Measurements from ENCODE around the gene MSANTD1. TPM values are rescaled to one million over a fixed set of nuclear protein-coding genes. Genes with fewer than 3 reads are reported as not detected.
A peak's percentile ranks its signal among the peaks of the same experiment; 100 is the strongest.

The MSANTD1 gene
- total RNA-seq, 1 donor from 2014 or later = 2.6 TPM

GRCh38 chr4:3227878-3228675, 20.9 kb upstream of the MSANTD1 start:
- no peaks in the 10 kb centered on the region for H3K4me1 Mint-ChIP-seq (ENCODE audit: low read depth, unreplicated experiment)
- H3K36me3 Mint-ChIP-seq (ENCODE audit: unreplicated experiment) = peaks cover 16% of the 10 kb centered on the region
- H3K9me3 Mint-ChIP-seq (ENCODE audit: unreplicated experiment) = peaks cover 5% of the 10 kb centered on the region
- H3K4me3 Mint-ChIP-seq (ENCODE audit: unreplicated experiment) = no peak overlapping the region
- H3K27ac Mint-ChIP-seq (ENCODE audit: unreplicated experiment) = no peak overlapping the region
- no peak for TF ChIP-seq CTCF (IDR thresholded peaks at IDR 0.05; ENCODE audit: partially characterized antibody, unreplicated experiment)
- no peak for DNase-seq
- H3K27me3 Mint-ChIP-seq (ENCODE audit: unreplicated experiment) = peaks cover 9% of the 10 kb centered on the region

GRCh38 chr4:3228881-3229280, 20.1 kb upstream of the MSANTD1 start:
- Mint-ChIP-seq H3K36me3 (ENCODE audit: unreplicated experiment) (peaks cover 19% of the 10 kb centered on the region), H3K4me3 (ENCODE audit: unreplicated experiment) (no peak overlapping the region), H3K4me1 (ENCODE audit: low read depth, unreplicated experiment) (peaks cover 4% of the 10 kb centered on the region), H3K27ac (ENCODE audit: unreplicated experiment) (peak overlapping the region; percentile 6), H3K9me3 (ENCODE audit: unreplicated experiment) (peaks cover 5% of the 10 kb centered on the region), H3K27me3 (ENCODE audit: unreplicated experiment) (peaks cover 14% of the 10 kb centered on the region)
- no peak for TF ChIP-seq CTCF (IDR thresholded peaks at IDR 0.05; ENCODE audit: partially characterized antibody, unreplicated experiment)
- DNase-seq = no peak

DNA sequence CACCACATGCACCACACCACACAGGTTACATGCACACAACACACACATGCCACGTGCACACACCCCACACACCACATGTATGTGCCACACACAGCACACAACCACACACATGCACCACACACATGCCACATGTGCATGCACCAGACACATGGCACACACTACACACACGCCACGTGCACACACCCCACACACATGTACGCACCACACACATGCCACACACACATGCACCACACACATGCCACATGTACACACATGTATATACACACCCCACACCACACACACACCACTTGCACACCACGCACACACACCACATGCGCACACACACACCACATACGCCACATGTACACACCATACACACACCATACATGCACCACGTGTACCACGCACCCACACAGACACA, 19.6 kb upstream of the MSANTD1 start:
- no peak overlapping the region for H3K27ac Mint-ChIP-seq (ENCODE audit: unreplicated experiment)
- peaks cover 15% of the 10 kb centered on the region for H3K27me3 Mint-ChIP-seq (ENCODE audit: unreplicated experiment)
- H3K36me3 Mint-ChIP-seq (ENCODE audit: unreplicated experiment) = peaks cover 21% of the 10 kb centered on the region
- TF ChIP-seq CTCF (IDR thresholded peaks at IDR 0.05; ENCODE audit: partially characterized antibody, unreplicated experiment) = no peak
- H3K9me3 Mint-ChIP-seq (ENCODE audit: unreplicated experiment) = peaks cover 6% of the 10 kb centered on the region
- H3K4me3 Mint-ChIP-seq (ENCODE audit: unreplicated experiment) = no peak overlapping the region
- H3K4me1 Mint-ChIP-seq (ENCODE audit: low read depth, unreplicated experiment) = peaks cover 5% of the 10 kb centered on the region
- DNase-seq = no peak

DNA sequence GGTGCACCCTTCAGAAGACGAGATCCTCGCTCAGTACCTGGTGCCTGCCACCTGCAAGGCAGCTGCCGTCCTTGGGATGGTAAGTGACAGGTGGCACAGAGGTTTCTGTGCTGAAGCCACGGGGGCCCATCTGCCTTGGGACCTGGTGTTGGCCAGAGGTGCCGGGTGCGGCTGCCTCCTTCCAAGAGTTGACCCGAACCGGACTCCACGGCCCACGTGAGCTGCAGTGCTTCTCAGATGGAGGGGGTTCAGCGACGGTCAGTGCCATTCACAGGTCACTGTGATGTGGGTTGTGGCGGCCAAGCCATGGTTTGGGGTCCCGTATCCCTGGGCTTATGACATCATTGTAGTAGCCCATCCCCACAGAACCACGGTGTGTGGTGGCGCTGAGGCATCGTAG, 19.0 kb upstream of the MSANTD1 start:
- Mint-ChIP-seq H3K9me3 (ENCODE audit: unreplicated experiment) (peaks cover 10% of the 10 kb centered on the region), H3K4me3 (ENCODE audit: unreplicated experiment) (no peak overlapping the region), H3K27ac (ENCODE audit: unreplicated experiment) (no peak overlapping the region), H3K27me3 (ENCODE audit: unreplicated experiment) (peaks cover 15% of the 10 kb centered on the region), H3K4me1 (ENCODE audit: low read depth, unreplicated experiment) (peaks cover 5% of the 10 kb centered on the region), H3K36me3 (ENCODE audit: unreplicated experiment) (peaks cover 21% of the 10 kb centered on the region)
- DNase-seq = no peak
- TF ChIP-seq CTCF (IDR thresholded peaks at IDR 0.05; ENCODE audit: partially characterized antibody, unreplicated experiment) = no peak

GRCh38 chr4:3231471-3231870, 17.5 kb upstream of the MSANTD1 start:
- Mint-ChIP-seq H3K36me3 (ENCODE audit: unreplicated experiment) (peaks cover 16% of the 10 kb centered on the region), H3K27me3 (ENCODE audit: unreplicated experiment) (peaks cover 13% of the 10 kb centered on the region), H3K4me1 (ENCODE audit: low read depth, unreplicated experiment) (peaks cover 5% of the 10 kb centered on the region), H3K4me3 (ENCODE audit: unreplicated experiment) (no peak overlapping the region), H3K9me3 (ENCODE audit: unreplicated experiment) (peaks cover 10% of the 10 kb centered on the region), H3K27ac (ENCODE audit: unreplicated experiment) (no peak overlapping the region)
- no peak for DNase-seq
- no peak for TF ChIP-seq CTCF (IDR thresholded peaks at IDR 0.05; ENCODE audit: partially characterized antibody, unreplicated experiment)
